Neural cell (in vitro differentiated cells): ENCODE data around the gene MDFIC. TPM values are rescaled to one million over a fixed set of nuclear protein-coding genes. Genes with fewer than 3 reads are reported as not detected.

ENCODE experiments used
- H2AFZ ChIP-seq: fragments of 200-600, 300-800 bp; sonication (generic), shearing (Covaris generic); 2 replicates; pipeline ENCODE4 v1.6.0; 2014; ENCODE audit warnings: low read depth, mild to moderate bottlenecking, antibody characterized with exemption, low read length, moderate library complexity
- H3F3A ChIP-seq: fragments of 200-600 bp; shearing (Covaris generic); 2 replicates; pipeline ENCODE4 v1.6.1; 2016; ENCODE audit warnings: mild to moderate bottlenecking, moderate library complexity, mixed read lengths, antibody characterized with exemption, low read length; ENCODE audit not compliant: insufficient read depth, poor library complexity, severe bottlenecking
- H3K27ac ChIP-seq: fragments of 200-600, 300-800 bp; sonication (generic), shearing (Covaris generic); 2 replicates; pipeline ENCODE4 v1.5.1; 2014; ENCODE audit warnings: mild to moderate bottlenecking, low read length, moderate library complexity
- H3K27me3 ChIP-seq: fragments of 300-800, 200-600 bp; sonication (generic), shearing (Covaris generic); 2 replicates; pipeline ENCODE4 v1.6.0; 2014; ENCODE audit warnings: mild to moderate bottlenecking, low read depth, low read length, moderate library complexity; ENCODE audit not compliant: insufficient read depth
- H3K36me3 ChIP-seq: fragments of 300-800, 200-600 bp; sonication (generic), shearing (Covaris generic); 2 replicates; pipeline ENCODE4 v1.5.1; 2014; ENCODE audit warnings: mild to moderate bottlenecking, antibody characterized with exemption, low read length, moderate library complexity; ENCODE audit not compliant: insufficient read depth
- H3K4me2 ChIP-seq: fragments of 300-800, 200-600 bp; sonication (generic), shearing (Covaris generic); 2 replicates; pipeline ENCODE4 v1.6.0; 2014; ENCODE audit warnings: mild to moderate bottlenecking, low read length
- H3K4me3 ChIP-seq: fragments of 300-800, 200-600 bp; sonication (generic), shearing (Covaris generic); 2 replicates; pipeline ENCODE4 v1.5.1; 2014; ENCODE audit warnings: mild to moderate bottlenecking, low read length, moderate library complexity
- H3K79me2 ChIP-seq: fragments of 200-600 bp; shearing (Covaris generic); replicated peaks from 2 replicates; pipeline ENCODE4 v1.6.0; 2014; ENCODE audit warnings: mild to moderate bottlenecking, low read length, moderate library complexity; ENCODE audit not compliant: insufficient read depth
- H3K9ac ChIP-seq: fragments of 300-800, 200-600 bp; sonication (generic), shearing (Covaris generic); 2 replicates; pipeline ENCODE4 v1.6.1; 2016; ENCODE audit warnings: mild to moderate bottlenecking, low read length, mixed read lengths
- H3K9me2 ChIP-seq: fragments of 200-600 bp; shearing (Covaris generic); 2 replicates; pipeline ENCODE4 v1.6.1; 2016; ENCODE audit warnings: mild to moderate bottlenecking, low read length, mixed read lengths; ENCODE audit not compliant: insufficient read depth
- H3K9me3 ChIP-seq: fragments of 200-600, 300-800 bp; sonication (generic), shearing (Covaris generic); 2 replicates; pipeline ENCODE4 v1.6.1; 2016; ENCODE audit warnings: mild to moderate bottlenecking, mixed run types, low read length, moderate library complexity, mixed read lengths
- H4K20me1 ChIP-seq: fragments of 200-600 bp; shearing (Covaris generic); 2 replicates; pipeline ENCODE4 v1.6.1; 2016; ENCODE audit warnings: mild to moderate bottlenecking, mixed run types; ENCODE audit not compliant: insufficient read depth
- CTCF ChIP-seq: fragments of 450-650 bp; IDR thresholded peaks from 2 replicates; pipeline ENCODE4 v1.5.1; 2014; ENCODE audit warnings: antibody characterized with exemption, mild to moderate bottlenecking, moderate library complexity; ENCODE audit not compliant: poor library complexity, severe bottlenecking
- EP300 ChIP-seq: fragments of 450-650 bp; conservative IDR thresholded peaks from 2 replicates; pipeline ENCODE4 v1.6.1; 2014; ENCODE audit warnings: antibody characterized with exemption, mild to moderate bottlenecking, moderate library complexity; ENCODE audit not compliant: poor library complexity, severe bottlenecking
- EZH2 ChIP-seq: fragments of 200-600, 300-800 bp; shearing (Covaris generic), sonication (generic); IDR thresholded peaks from 2 replicates; pipeline ENCODE4 v1.6.1; 2014; ENCODE audit warnings: antibody characterized with exemption, low read length, borderline replicate concordance, mild to moderate bottlenecking; ENCODE audit not compliant: insufficient read depth, poor library complexity, severe bottlenecking
- MXI1 ChIP-seq: fragments of 450-650 bp; conservative IDR thresholded peaks from 2 replicates; pipeline ENCODE4 v1.6.1; 2014; ENCODE audit warnings: antibody characterized with exemption, mild to moderate bottlenecking; ENCODE audit not compliant: poor library complexity, severe bottlenecking
- POLR2AphosphoS5 ChIP-seq: IDR thresholded peaks from 2 replicates; pipeline ENCODE4 v1.6.1; 2012
- RAD21 ChIP-seq: fragments of 450-650 bp; conservative IDR thresholded peaks from 2 replicates; pipeline ENCODE4 v1.6.1; 2014; ENCODE audit warnings: antibody characterized with exemption, mild to moderate bottlenecking, moderate library complexity
- SMC3 ChIP-seq: fragments of 450-650 bp; conservative IDR thresholded peaks from 2 replicates; pipeline ENCODE4 v1.6.1; 2014; ENCODE audit warnings: antibody characterized with exemption, mild to moderate bottlenecking, moderate library complexity; ENCODE audit not compliant: poor library complexity
- TAF1 ChIP-seq: IDR thresholded peaks from 2 replicates; pipeline ENCODE4 v1.6.1; 2012; ENCODE audit warnings: low read depth
- polyA plus RNA-seq: library from polyadenylated mRNA; depleted of rRNA; stranded (reverse); fragments of >200 nt; gene quantifications from 2 replicates; pipeline ENCODE4 v1.2.3, GENCODE V29; 2014
- TF ChIP-seq, protein P1 (sequence below): IDR thresholded peaks from 2 replicates; pipeline ENCODE4 v1.6.1; 2012; ENCODE audit warnings: borderline replicate concordance

Gene MDFIC
- polyA plus RNA-seq, 1 donor from 2014 or later, result 0.85 TPM

GRCh38 chr7:115019882-115020605 lies 98.2 kb downstream of the MDFIC start:
- H3K9ac ChIP-seq, result no peak overlapping the region
- H3K9me3 ChIP-seq, result no peaks in the 10 kb centered on the region
- no peaks in the 10 kb centered on the region for H3K9me2 ChIP-seq
- H3K27ac ChIP-seq, result no peak overlapping the region
- H3K27me3 ChIP-seq, result no peaks in the 10 kb centered on the region
- H2AFZ ChIP-seq, result no peak overlapping the region
- TF ChIP-seq TAF1 (no peak), EP300 (peak; percentile 75), CTCF (no peak), RAD21 (no peak), SMC3 (no peak), EZH2 (no peak), POLR2AphosphoS5 (peak; percentile 84), MXI1 (no peak)
- TF ChIP-seq, protein P1, sequence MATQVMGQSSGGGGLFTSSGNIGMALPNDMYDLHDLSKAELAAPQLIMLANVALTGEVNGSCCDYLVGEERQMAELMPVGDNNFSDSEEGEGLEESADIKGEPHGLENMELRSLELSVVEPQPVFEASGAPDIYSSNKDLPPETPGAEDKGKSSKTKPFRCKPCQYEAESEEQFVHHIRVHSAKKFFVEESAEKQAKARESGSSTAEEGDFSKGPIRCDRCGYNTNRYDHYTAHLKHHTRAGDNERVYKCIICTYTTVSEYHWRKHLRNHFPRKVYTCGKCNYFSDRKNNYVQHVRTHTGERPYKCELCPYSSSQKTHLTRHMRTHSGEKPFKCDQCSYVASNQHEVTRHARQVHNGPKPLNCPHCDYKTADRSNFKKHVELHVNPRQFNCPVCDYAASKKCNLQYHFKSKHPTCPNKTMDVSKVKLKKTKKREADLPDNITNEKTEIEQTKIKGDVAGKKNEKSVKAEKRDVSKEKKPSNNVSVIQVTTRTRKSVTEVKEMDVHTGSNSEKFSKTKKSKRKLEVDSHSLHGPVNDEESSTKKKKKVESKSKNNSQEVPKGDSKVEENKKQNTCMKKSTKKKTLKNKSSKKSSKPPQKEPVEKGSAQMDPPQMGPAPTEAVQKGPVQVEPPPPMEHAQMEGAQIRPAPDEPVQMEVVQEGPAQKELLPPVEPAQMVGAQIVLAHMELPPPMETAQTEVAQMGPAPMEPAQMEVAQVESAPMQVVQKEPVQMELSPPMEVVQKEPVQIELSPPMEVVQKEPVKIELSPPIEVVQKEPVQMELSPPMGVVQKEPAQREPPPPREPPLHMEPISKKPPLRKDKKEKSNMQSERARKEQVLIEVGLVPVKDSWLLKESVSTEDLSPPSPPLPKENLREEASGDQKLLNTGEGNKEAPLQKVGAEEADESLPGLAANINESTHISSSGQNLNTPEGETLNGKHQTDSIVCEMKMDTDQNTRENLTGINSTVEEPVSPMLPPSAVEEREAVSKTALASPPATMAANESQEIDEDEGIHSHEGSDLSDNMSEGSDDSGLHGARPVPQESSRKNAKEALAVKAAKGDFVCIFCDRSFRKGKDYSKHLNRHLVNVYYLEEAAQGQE, result peak; percentile 21
- no peaks in the 10 kb centered on the region for H3F3A ChIP-seq
- H4K20me1 ChIP-seq, result no peaks in the 10 kb centered on the region
- no peak overlapping the region for H3K4me2 ChIP-seq
- no peaks in the 10 kb centered on the region for H3K79me2 ChIP-seq
- H3K36me3 ChIP-seq, result no peaks in the 10 kb centered on the region
- no peak overlapping the region for H3K4me3 ChIP-seq

- Histone ChIP-seq H2AFZ (no peak overlapping the region), H3K9me3 (no peaks in the 10 kb centered on the region), H3K4me3 (no peak overlapping the region), H3K27me3 (no peaks in the 10 kb centered on the region), H3F3A (no peaks in the 10 kb centered on the region), H3K79me2 (no peaks in the 10 kb centered on the region), H3K4me2 (no peak overlapping the region), H3K9me2 (no peaks in the 10 kb centered on the region), H3K36me3 (no peaks in the 10 kb centered on the region), H4K20me1 (no peaks in the 10 kb centered on the region), H3K27ac (no peak overlapping the region), H3K9ac (no peak overlapping the region)
- TF ChIP-seq EP300 (no peak), CTCF (no peak), TAF1 (no peak), SMC3 (no peak), MXI1 (no peak), POLR2AphosphoS5 (no peak), RAD21 (no peak), EZH2 (no peak)
- TF ChIP-seq, protein P1, result no peak
Observed at GRCh38 chr7:115023219-115023618, 101.3 kb downstream of the MDFIC start.
